HS-27A (cell line): ENCODE results near the gene PAK1.
"Not testable (repeated sequence)": the region's sequence is repeated elsewhere in the genome, so short reads cannot be mapped to it uniquely, and the experiment has no call there.

ENCODE experiments used
- DNase-seq: peaks from one replicate; pipeline ENCODE4 v3.0.0-alpha.2; 2012; ENCODE audit warnings: low read depth, missing footprints

The PAK1 gene

GRCh38 chr11:77402218-77402556 lies 71.7 kb downstream of the PAK1 start:
- no peak for DNase-seq

- DNase-seq = no peak
Observed at GRCh38 chr11:77401486-77402217, 72.2 kb downstream of the PAK1 start.

GRCh38 chr11:77400775-77401449 lies 73.0 kb downstream of the PAK1 start:
- no peak for DNase-seq

GRCh38 chr11:77400271-77400670 lies 73.6 kb downstream of the PAK1 start:
- DNase-seq = no peak

GRCh38 chr11:77397631-77398030 lies 76.3 kb downstream of the PAK1 start:
- DNase-seq = no peak

- DNase-seq = no peak
Observed at GRCh38 chr11:77396911-77397310, 77.0 kb downstream of the PAK1 start.

GRCh38 chr11:77396305-77396704 lies 77.6 kb downstream of the PAK1 start:
- no peak for DNase-seq

GRCh38 chr11:77395460-77396173 lies 78.3 kb downstream of the PAK1 start:
- DNase-seq = no peak

GRCh38 chr11:77392842-77393241 lies 81.1 kb downstream of the PAK1 start:
- DNase-seq = no peak

GRCh38 chr11:77387701-77388100 lies 86.2 kb downstream of the PAK1 start:
- no peak for DNase-seq

- DNase-seq = no peak
Observed at GRCh38 chr11:77386178-77386577, 87.7 kb downstream of the PAK1 start.

- not testable (repeated sequence) for DNase-seq
Observed at GRCh38 chr11:77385255-77385771, 88.6 kb downstream of the PAK1 start.

GRCh38 chr11:77384571-77384970 lies 89.3 kb downstream of the PAK1 start:
- DNase-seq = no peak

GRCh38 chr11:77383349-77383748 lies 90.5 kb downstream of the PAK1 start:
- not testable (repeated sequence) for DNase-seq

- DNase-seq = no peak
Observed at GRCh38 chr11:77381729-77382665, 91.9 kb downstream of the PAK1 start.

- no peak for DNase-seq
Observed at GRCh38 chr11:77379934-77380333, 94.0 kb downstream of the PAK1 start.

- no peak for DNase-seq
Observed at GRCh38 chr11:77379253-77379652, 94.6 kb downstream of the PAK1 start.

- DNase-seq = no peak
Observed at GRCh38 chr11:77377734-77378133, 96.2 kb downstream of the PAK1 start.

GRCh38 chr11:77375107-77375506 lies 98.8 kb downstream of the PAK1 start:
- DNase-seq = peak; percentile 30

- no peak for DNase-seq
Observed at GRCh38 chr11:77374611-77375031, 99.3 kb downstream of the PAK1 start.

GRCh38 chr11:77374108-77374507 lies 99.8 kb downstream of the PAK1 start:
- peak; percentile 24 for DNase-seq

GRCh38 chr11:77372726-77373125 lies 101.2 kb downstream of the PAK1 start:
- DNase-seq = no peak
